Left renal pelvis (tissue), 4 donors: ENCODE measurements around the gene ASCC1. TPM values are rescaled to one million over a fixed set of nuclear protein-coding genes. Genes with fewer than 3 reads are reported as not detected.

Source experiments
- DNase-seq, 4 donors: peaks; one replicate each; pipeline ENCODE4 v3.0.0-alpha.2; 2013; ENCODE audit warnings: low read depth in 4 of 4, low spot score in 3 of 4
- polyA plus RNA-seq, 4 donors: library from polyadenylated mRNA; unstranded; fragments of 120-200 nt; gene quantifications; one replicate each; pipeline ENCODE4 v1.2.1, GENCODE V29; 2013; ENCODE audit not compliant: insufficient read length in 4 of 4

The ASCC1 gene
- 10 to 100 TPM; 32.9 to 49.9 (median 42.4) TPM for polyA plus RNA-seq

- peak; percentile 88 to 93 (median 91) for DNase-seq
Measured at GRCh38 chr10:72215611-72216549, at the start of gene ASCC1, which contains the start of gene ANAPC16. TSS of gene ASCC1 (minus strand) at chr10:72216276. CDS start at chr10:72213298, 2,978 bp downstream. TSS of gene ANAPC16 (plus strand) at chr10:72216012. CDS start at chr10:72223915, 7,903 bp downstream.

GRCh38 chr10:72265508-72265907, 49.4 kb upstream of the ASCC1 start:
- no peak for DNase-seq

- no peak for DNase-seq
Measured at GRCh38 chr10:72264536-72264935, 48.5 kb upstream of the ASCC1 start.

GRCh38 chr10:72263613-72264241, 47.7 kb upstream of the ASCC1 start:
- no peak for DNase-seq

- DNase-seq = no peak
Measured at GRCh38 chr10:72261784-72262404, 45.8 kb upstream of the ASCC1 start.

GRCh38 chr10:72260976-72261783, 45.1 kb upstream of the ASCC1 start:
- DNase-seq = peak in 1 of 4 donors; percentile 90

- DNase-seq = peak in 3 of 4 donors; percentile 85 to 96 (median 89)
Measured at GRCh38 chr10:72260239-72260975, 44.3 kb upstream of the ASCC1 start.

- no peak for DNase-seq
Measured at GRCh38 chr10:72259491-72260238, 43.6 kb upstream of the ASCC1 start.

GRCh38 chr10:72258617-72259016, 42.5 kb upstream of the ASCC1 start:
- DNase-seq = no peak

- DNase-seq = no peak
Measured at GRCh38 chr10:72257051-72257892, 41.2 kb upstream of the ASCC1 start.

GRCh38 chr10:72255977-72256729, 40.1 kb upstream of the ASCC1 start:
- no peak for DNase-seq

GRCh38 chr10:72254813-72255568, 38.9 kb upstream of the ASCC1 start:
- peak in 1 of 4 donors; percentile 57 for DNase-seq

GRCh38 chr10:72253578-72253977, 37.5 kb upstream of the ASCC1 start:
- no peak for DNase-seq

GRCh38 chr10:72252972-72253371, 36.9 kb upstream of the ASCC1 start:
- DNase-seq = no peak

- DNase-seq = no peak
Measured at GRCh38 chr10:72251635-72252034, 35.6 kb upstream of the ASCC1 start.

GRCh38 chr10:72250666-72251065, 34.6 kb upstream of the ASCC1 start:
- no peak for DNase-seq
